Glutamatergic neuron (in vitro differentiated cells): Measurements from ENCODE around the gene RIPK3. TPM values are rescaled to one million over a fixed set of nuclear protein-coding genes. Genes with fewer than 3 reads are reported as not detected.
"Not testable (repeated sequence)": the region's sequence is repeated elsewhere in the genome, so short reads cannot be mapped to it uniquely, and the experiment has no call there.

Experiments
- DNase-seq: peaks from one replicate; pipeline ENCODE4 v3.0.0; 2022
- H3K27ac Mint-ChIP-seq: one replicate; pipeline ENCODE4 v1.8.0; 2020; ENCODE audit warnings: mild to moderate bottlenecking, mixed read lengths, inconsistent platforms; ENCODE audit not compliant: unreplicated experiment
- H3K27me3 Mint-ChIP-seq: one replicate; pipeline ENCODE4 v1.8.0; 2020; ENCODE audit warnings: mild to moderate bottlenecking, moderate library complexity, mixed read lengths, inconsistent platforms; ENCODE audit not compliant: unreplicated experiment
- H3K36me3 Mint-ChIP-seq: one replicate; pipeline ENCODE4 v1.8.0; 2020; ENCODE audit warnings: mild to moderate bottlenecking, mixed read lengths, inconsistent platforms; ENCODE audit not compliant: unreplicated experiment
- H3K4me1 Mint-ChIP-seq: one replicate; pipeline ENCODE4 v1.8.0; 2020; ENCODE audit warnings: mild to moderate bottlenecking, low read depth, mixed read lengths, inconsistent platforms; ENCODE audit not compliant: unreplicated experiment
- H3K4me3 Mint-ChIP-seq: one replicate; pipeline ENCODE4 v1.8.0; 2020; ENCODE audit warnings: mild to moderate bottlenecking, mixed read lengths, inconsistent platforms; ENCODE audit not compliant: unreplicated experiment
- H3K9me3 Mint-ChIP-seq: one replicate; pipeline ENCODE4 v1.8.0; 2020; ENCODE audit warnings: mild to moderate bottlenecking, moderate library complexity, mixed read lengths, inconsistent platforms; ENCODE audit not compliant: unreplicated experiment
- CTCF ChIP-seq: fragments of 200-600 bp; sonication (generic); IDR thresholded peaks from one replicate; pipeline ENCODE4 v1.5.0; 2021; ENCODE audit not compliant: partially characterized antibody, unreplicated experiment
- total RNA-seq: library from RNA; stranded (reverse); fragmentation: NEBNext Ultra II Directional; extraction: Animal tissue kit (Norgen Biotek cat#: 25700); gene quantifications from one replicate; pipeline ENCODE4 v1.2.1, GENCODE V29; 2021; ENCODE audit not compliant: unreplicated experiment

Gene RIPK3
- total RNA-seq, 1 donor from 2014 or later = not detected

- Mint-ChIP-seq H3K4me1 (peaks cover 13% of the 10 kb centered on the region), H3K9me3 (peaks cover 3% of the 10 kb centered on the region), H3K36me3 (no peaks in the 10 kb centered on the region), H3K4me3 (no peak overlapping the region), H3K27me3 (peaks cover 5% of the 10 kb centered on the region), H3K27ac (peak overlapping the region; percentile 64)
- no peak for TF ChIP-seq CTCF
- DNase-seq = peak; percentile 31
Measured at GRCh38 chr14:24372701-24373416, 33.1 kb upstream of the RIPK3 start.

- not testable (repeated sequence) for H3K27ac Mint-ChIP-seq, H3K9me3 Mint-ChIP-seq, H3K4me1 Mint-ChIP-seq, H3K36me3 Mint-ChIP-seq, H3K27me3 Mint-ChIP-seq, H3K4me3 Mint-ChIP-seq, DNase-seq
Measured at GRCh38 chr14:24371605-24372004, 31.8 kb upstream of the RIPK3 start.

GRCh38 chr14:24370748-24371147, 31.0 kb upstream of the RIPK3 start:
- no peak overlapping the region for H3K27ac Mint-ChIP-seq

GRCh38 chr14:24369907-24370687, 30.3 kb upstream of the RIPK3 start:
- Mint-ChIP-seq H3K4me1 (peaks cover 7% of the 10 kb centered on the region), H3K9me3 (peaks cover 8% of the 10 kb centered on the region), H3K4me3 (no peak overlapping the region), H3K36me3 (no peaks in the 10 kb centered on the region), H3K27me3 (peaks cover 4% of the 10 kb centered on the region), H3K27ac (no peak overlapping the region)
- TF ChIP-seq CTCF = no peak
- peak; percentile 24 for DNase-seq

More at GRCh38 chr14:24370748-24371147, 31.0 kb upstream of the RIPK3 start:
- peaks cover 8% of the 10 kb centered on the region for H3K9me3 Mint-ChIP-seq
- no peaks in the 10 kb centered on the region for H3K36me3 Mint-ChIP-seq
- peaks cover 7% of the 10 kb centered on the region for H3K4me1 Mint-ChIP-seq
- DNase-seq = no peak
- no peak overlapping the region for H3K4me3 Mint-ChIP-seq
- TF ChIP-seq CTCF = no peak
- peaks cover 5% of the 10 kb centered on the region for H3K27me3 Mint-ChIP-seq

- peak overlapping the region; percentile 83 for H3K4me3 Mint-ChIP-seq
- H3K27ac Mint-ChIP-seq = peak overlapping the region; percentile 89
- DNase-seq = no peak
- H3K4me1 Mint-ChIP-seq = peaks cover 7% of the 10 kb centered on the region
- peaks cover 8% of the 10 kb centered on the region for H3K9me3 Mint-ChIP-seq
- no peak for TF ChIP-seq CTCF
- peaks cover 4% of the 10 kb centered on the region for H3K27me3 Mint-ChIP-seq
- no peaks in the 10 kb centered on the region for H3K36me3 Mint-ChIP-seq
Measured at GRCh38 chr14:24369463-24369862, 29.7 kb upstream of the RIPK3 start.
